NCI-H2171 (cell line): ENCODE data around the gene KNSTRN.

Source experiments
- DNase-seq: peaks from one replicate; lab custom pipeline; 2025; lab: John Stamatoyannopoulos, UW

KNSTRN gene

DNA sequence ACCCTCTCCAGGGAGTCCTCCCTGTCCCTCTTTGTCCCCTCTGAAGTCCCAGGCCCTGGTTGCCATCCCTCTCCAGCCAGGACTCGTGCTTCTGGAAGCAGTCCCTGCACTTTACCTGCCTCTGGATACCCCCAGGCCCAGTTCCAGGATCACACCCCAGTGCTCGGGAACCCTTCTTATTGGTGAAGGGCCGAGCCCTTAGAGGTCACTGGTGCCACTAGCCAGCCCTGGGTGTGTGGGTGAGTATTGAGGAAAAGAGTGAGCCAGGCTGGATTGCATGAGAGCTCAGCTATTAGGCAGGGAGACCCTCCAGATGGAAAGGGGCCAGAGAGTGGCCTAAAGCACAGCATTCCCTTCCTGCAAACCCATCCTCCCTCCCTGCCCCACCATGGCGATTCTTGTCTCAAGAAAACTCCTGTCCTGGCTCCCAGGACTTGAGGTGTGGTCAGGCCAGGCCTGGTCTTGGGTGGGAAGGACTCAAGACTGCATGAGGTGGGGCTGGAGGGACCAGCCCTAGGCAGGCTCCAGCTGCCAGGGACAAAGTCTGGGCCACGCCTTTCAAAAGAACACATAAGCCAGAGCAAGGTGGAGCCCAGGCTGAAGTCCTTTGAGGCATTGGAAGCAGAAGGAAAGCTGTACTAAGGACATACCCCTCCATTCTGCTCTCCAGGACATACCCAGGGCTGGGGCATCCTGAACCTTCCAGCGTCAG, 36.5 kb upstream of the KNSTRN start:
- DNase-seq = no peak

DNA sequence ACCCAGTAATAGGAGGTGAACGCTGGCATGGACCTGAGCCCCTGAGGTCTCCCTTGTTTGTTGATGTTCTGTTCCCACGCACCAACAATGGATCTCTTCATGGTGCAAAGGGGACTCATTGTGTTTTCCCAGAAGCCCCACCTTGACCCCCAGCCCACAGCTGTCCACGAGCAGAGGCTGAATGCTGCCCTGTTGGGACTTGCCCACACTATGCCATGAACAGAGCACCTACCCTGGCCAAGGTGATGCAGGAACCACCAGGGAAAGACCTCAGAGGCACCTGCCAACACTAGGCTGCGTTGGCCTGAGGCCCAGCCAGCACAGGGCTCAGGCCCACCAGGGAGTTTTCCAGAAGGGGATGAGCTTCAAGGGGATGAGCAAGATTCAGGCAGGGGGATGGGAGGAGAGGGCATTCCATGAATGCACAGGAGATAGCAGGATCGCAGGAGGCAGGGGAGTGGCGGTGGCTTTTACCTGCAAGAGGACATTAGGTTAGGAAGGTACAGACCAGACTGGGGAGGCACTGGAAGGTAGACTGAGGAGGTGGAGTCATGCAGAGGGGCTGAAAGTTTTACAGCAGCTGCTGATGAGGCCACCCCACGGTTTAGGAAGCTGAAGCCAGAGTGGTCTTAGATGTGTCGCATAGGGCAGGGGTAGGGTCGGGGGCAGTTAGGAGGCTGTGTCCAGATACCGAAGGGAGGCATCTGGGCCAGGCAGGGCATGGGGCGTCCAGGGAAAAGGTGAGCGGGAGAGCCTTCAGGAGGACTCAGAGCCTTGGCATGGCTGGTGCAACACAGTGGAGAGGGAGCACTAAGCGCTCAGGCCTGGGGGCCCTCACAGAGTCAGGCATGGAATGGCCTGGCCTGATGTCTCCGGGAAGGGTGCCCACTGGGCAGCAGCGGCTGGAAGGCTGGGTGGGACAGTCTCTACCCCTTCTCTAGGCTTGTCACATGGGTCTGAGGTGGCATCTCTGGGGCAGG, 35.7 kb upstream of the KNSTRN start:
- DNase-seq = no peak

DNA sequence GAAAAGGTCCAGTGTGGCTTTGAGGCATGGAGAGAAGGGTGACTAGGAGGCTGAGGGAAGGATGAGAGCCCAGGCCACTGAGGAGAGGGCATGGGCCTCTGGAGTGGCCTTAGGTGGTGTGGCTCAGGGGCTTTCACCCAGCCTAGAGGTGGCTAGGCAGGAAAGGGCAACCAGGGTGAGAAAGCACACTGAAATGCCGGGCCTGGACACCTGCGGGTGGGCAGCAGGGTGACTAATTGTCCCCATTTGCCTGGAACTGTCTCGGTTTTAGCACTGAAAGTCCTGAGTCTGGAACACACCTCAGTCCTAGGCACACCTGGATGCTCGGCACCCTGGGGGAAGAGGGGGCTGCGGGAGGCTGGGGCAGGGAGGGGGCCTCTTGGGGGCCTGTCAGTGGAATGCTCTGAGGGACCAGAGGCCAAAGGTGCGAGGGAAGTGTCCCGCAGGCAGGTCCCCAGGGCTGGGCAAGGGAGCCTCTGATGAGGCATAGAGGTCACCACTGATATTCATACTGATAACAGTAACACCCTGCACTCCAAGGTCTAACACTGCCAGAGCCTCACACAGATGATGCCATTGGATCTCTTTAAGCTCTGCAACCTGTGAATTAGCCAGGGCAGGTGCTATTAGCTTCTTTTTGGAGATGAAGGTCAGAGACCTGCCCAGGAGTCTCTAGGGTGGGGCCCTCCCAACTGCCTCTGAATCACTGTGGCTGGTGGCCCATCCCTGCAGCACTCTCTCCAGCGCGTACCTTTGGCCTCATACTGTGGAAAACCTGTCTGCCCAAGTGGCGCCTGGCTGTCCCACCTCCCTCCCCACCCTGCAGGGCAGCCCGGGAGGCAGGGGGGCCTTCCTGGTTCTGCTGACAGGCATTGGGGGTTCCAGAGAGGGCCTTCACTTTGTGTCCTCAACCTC, 34.7 kb upstream of the KNSTRN start:
- no peak for DNase-seq

DNA sequence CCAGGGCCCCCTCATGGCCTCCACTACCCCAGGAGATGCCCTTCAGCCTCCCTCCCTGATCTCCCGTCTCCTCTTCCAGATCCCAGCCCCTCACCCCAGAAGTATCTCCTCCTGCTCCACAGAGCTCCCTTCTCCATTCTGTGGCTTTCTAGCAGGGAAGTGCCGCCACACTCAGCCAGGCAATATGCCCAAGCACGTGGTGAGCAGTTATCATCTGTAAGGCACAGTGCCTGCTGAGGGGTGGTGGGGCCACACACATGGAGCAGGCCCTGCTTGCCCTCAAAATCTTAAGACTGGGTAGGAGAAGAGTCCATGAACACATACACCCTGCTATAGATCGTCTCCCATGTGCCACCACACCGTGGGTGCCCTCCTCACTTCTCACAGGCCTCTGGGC, 34.0 kb upstream of the KNSTRN start:
- no peak for DNase-seq

DNA sequence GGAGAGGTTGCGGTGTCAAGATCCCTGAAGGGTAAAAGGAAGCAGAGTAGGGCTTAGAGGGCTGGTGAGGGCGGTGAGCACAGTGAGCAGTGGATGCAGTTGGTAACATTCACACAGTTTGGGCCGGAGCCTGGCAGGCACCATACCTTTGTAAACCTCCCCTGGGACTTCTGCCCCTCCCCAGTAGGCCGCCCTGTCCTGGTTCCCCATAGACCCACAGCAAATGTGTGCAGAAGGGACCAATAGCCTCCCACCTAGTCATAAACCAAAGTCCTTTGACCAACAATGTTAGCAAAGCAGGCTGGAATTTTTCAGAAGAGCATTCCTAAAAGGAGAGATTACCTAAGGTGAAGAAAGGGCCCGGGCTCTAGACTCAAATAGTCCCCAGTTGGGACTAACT, 33.4 kb upstream of the KNSTRN start:
- no peak for DNase-seq

DNA sequence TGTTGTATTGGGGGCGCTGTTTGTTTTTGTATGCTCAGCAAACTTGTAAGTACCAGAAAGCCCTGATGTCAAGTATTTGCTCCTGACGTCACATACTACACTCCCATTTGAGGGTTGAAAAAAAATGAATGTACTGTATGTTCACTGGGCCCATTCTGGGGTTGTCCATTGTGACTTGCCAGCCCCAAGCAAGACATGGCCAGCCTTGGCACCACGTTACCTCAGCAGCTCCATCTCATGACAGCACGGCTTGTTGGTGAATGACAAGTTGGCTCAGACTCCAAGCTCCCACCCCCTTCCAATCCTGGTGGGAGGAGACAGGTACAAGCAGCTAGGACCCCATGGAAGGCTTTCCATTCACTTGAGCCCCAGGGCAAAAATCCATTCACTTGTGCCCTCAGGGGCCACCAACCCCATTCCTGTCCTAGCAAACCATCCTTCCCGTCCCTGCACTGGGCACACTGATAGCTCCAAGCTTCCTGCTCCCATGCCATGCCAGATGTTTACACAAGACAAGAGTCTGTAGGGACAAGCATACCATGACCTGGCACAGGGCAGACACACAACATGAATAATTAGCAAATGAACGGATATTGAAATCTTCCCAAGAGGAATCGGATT, 30.1 kb upstream of the KNSTRN start:
- no peak for DNase-seq

DNA sequence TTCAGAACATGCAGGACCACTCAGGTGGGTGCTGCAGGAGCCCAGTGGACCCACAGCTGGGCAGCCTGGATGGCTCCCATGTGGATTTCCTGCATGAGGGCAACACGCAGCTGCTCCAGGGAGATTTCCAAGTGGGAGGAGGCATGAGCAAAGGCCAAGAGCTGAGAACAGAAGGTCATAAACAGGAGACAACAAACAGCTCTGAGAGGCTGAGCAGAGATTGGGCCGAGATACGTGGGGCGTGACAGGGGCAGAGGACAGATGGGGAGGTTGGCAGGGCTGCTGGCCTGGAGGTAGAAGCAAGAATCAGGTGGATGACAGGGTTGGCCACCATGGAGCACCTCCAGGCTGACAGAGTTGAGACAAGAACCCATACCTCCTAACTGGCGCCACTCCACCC, 28.8 kb upstream of the KNSTRN start:
- no peak for DNase-seq

DNA sequence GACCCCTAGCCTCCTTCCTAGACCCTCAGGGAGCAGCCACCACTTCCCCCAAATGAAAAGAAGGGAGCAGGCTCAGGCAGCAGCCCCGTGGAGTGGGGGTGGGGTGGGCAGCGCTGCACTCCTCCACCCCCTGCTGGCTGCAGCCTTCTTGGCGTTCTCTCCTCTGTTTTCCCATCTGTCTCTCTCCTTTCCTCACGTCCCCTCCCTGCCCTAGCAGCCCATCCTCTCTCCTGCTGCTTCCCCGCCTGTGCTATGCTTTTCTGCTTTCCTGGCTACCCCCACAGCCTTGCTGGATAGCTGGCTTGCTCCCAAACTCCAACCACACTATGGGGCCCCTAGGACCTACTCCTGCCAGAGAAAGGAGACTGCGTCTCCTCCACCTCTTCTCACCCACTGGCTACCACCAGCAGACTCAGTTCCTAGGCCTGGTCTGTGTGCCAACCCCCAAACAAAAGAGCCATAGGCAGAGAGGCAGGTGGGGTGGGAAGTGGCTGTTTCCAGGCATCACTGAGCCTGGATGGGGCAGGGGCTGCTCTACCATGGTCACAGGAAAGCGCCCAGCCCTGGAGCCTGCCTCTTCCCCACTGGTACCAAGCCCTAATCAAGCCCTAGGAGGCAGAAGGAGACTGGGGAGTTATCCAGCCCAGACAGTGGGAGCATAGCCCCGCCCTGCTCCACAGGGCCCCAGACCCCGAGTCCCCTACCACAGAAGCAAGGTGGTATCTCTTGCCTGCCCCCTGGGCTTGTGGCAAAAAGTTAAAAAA, 27.9 kb upstream of the KNSTRN start:
- peak; percentile 90 for DNase-seq

DNA sequence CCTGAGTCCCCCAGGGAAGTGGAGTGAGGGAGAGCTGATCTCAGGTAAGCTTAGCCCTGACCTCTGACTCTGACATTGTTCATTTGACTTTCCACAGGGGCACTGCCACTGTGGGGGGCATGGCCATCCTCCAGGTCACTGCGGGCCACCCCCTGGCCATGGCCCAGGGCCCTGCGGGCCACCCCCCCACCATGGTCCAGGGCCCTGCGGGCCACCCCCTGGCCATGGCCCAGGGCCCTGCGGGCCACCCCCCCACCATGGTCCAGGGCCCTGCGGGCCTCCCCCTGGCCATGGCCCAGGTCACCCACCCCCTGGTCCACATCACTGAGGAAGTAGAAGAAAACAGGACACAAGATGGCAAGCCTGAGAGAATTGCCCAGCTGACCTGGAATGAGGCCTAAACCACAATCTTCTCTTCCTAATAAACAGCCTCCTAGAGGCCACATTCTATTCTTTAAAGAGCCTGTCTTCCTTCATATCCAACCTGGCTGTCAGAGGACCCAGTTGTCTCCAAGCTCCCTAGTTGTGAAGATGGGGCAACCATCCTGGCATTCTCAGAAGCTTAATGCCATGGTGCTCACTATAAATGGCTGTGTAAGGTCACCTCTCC, 26.4 kb upstream of the KNSTRN start:
- no peak for DNase-seq

DNA sequence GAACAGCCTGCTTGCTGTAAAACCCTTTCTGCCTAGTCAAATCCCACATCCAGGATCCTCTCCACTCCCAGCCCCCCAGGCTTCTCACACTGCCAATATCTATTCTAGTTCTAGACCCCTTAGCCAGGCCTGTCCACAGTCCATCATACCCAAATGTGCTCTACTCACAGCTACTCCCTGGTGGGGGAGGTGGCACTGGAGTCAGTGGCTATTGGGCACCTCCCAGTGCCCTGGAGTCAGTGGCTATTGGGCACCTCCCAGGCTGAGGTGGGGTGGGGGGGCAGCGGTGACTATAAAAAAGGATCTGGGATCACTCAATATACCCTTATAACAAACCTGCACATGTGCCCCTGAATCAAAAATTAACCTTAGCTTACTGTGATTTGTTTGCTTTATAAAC, 25.3 kb upstream of the KNSTRN start:
- no peak for DNase-seq

DNA sequence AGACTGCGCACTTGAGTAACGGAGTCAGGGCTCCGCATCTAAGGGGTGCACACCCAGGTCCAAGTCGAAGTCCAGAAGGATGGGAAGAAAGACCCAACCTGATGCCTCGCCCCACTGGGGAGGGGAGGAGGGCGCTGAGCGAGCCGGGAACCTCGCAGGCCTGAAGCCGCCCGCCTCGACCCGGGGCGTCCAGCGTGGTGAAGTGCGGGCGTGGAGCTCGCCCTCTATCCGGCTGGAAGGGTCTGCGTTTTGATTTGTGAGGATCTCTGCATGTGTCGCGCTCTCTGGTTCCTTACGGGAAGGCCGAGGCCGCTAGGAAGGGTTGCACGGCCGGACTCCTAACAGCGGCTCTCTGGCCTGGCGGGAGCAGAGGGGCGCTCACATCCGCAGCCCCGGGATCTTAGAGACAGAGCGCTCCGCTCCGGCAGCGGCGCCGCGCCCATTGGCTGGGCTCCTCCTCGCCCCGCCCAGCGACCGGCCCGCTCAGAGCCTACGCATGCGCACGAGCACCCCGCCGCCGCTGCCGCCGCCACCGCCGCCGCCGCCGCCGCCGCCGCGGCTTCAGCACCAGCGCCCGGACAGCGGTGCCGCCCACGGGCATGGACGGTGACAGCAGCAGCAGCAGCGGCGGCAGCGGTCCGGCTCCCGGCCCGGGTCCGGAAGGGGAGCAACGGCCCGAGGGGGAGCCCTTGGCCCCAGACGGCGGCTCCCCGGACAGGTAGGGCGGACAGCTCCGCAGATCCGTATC, 24.6 kb upstream of the KNSTRN start, which contains the start of gene DISP2:
Gene DISP2 (plus strand): TSS at position 497 of the 748 bp plus-strand sequence. CDS start 103 bp downstream, at position 600.
- DNase-seq = peak; percentile 82

DNA sequence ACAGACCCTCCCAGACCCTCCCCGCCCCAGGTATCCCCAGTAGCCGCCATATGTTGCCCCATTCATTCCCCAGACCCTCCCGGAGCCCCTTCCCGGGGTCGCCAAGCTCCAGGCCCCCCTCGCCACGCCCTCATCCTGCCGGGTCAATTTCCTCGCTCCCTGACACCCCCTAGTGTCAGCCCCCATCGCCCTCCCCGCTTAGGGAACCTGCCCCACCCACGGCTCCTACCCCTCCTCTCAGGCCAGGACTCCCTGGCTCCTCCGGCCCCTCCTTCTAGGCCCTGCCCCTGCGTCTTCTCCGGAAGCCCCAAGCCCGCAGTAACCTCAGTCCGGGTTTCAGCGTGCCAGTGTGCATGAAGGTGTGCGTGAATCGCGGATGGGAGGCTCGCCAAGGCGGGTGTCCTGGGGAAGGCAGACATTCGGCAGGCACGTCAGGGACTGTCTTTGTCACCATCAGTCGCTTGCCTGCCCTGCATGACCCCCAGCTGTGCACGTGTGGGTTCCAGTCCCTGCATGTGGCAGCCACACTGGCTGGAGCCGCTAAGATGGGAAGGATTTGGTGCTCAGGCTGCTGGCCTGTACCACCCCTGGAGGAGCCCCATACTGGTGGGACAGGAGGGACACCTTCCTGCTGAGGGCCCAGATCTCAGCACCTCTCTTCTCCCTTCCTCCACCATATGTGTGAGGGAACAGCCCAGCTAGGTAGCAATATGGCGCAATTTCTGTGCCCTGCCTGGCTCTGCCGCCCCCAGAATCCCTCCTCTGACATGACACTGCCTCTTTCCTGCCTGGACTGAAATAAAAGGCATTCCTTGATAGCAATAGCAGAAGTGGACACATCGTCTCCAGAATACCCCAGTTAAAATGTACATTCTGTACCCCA, 23.8 kb upstream of the KNSTRN start:
- peak; percentile 27 for DNase-seq

DNA sequence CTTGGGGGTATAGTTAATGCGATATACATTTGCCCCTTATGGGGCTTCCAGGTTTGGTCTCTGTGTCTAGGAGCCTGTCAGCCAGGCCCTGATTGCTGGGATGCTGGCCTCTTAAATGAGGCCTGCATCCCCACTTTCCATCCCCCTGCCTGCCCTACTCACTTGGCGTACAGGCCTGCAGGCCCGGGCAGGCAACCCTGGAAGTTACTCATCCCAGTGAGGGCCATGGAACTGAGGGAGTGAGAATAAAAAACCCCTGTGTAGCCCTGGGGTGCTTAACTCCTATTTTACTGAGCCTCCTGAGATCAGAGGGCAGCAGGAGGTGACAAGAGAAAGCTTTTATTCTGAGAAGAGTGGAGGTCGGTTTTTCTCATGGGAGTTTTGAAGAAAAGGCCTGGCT, 22.5 kb upstream of the KNSTRN start:
- DNase-seq = no peak

DNA sequence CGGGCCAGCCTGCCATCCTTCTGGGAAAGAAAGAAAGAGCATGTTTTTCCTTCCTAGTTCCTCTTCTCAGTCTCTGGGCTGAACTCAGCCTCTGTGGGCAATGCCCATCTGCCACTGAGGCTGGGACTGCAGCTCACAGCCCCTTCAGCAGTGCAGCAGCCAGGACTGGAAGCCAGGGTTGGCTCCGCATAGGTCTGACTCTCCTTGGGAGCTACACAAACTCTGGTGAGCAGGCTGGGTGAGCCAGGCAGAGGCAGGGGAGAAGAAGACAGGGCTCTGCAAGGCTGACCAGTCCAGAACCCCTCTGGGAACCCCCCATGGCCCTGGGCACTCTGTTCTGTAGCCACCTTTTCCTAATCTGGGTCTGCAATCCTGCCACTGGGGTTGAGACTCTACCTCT, 20.9 kb upstream of the KNSTRN start:
- DNase-seq = no peak

DNA sequence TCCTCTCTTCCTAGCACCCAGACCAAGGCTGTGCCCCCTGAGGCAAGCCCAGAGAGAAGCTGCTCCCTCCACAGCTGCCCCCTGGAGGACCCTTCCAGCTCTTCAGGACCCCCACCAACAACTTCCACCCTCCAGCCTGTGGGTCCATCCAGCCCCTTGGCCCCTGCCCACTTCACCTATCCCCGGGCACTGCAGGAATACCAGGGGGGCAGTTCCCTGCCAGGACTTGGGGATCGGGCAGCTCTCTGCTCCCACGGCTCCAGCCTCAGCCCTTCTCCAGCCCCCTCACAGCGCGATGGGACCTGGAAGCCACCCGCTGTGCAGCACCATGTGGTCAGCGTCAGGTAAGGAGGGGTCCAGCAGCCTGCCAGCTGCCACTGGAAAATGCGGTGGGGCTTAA, 18.9 kb upstream of the KNSTRN start:
- DNase-seq = no peak

DNA sequence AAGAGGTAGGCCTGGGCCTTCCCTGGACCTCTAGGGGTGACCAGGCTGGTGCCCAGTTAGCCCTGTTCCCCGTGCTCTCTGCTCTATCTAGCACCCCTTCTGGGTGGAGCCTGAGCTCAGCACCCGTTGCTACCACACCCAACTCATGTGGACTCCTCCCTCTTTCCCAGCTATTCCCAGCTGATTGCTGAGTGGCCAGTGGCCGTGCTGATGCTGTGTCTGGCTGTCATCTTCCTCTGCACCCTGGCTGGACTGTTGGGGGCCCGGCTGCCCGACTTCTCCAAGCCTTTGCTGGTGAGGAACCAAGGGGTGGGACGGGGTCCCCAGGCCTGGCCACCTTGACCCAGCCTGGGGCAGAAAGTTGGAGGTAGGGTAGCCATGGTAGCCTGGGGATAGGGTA, 18.3 kb upstream of the KNSTRN start:
- DNase-seq = no peak

DNA sequence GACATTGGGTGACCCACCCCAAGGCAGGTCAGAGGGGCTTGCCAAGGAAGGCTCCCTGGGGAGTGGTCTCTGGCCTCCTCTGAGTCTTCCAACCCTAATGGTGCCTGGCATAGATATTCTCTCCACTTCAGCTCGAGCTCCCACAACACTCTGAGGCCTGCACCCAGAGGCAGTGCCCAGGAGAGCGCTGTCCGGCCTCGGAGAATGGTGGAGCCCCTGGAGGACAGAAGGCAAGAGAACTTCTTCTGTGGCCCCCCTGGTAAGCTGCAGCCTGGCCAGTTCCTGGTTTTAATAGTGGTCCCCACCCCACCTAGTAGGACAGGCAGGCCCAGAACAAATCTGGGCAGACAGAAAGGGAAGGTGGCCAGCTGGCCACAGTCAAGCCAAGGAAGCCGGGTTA, 17.5 kb upstream of the KNSTRN start:
- no peak for DNase-seq

DNA sequence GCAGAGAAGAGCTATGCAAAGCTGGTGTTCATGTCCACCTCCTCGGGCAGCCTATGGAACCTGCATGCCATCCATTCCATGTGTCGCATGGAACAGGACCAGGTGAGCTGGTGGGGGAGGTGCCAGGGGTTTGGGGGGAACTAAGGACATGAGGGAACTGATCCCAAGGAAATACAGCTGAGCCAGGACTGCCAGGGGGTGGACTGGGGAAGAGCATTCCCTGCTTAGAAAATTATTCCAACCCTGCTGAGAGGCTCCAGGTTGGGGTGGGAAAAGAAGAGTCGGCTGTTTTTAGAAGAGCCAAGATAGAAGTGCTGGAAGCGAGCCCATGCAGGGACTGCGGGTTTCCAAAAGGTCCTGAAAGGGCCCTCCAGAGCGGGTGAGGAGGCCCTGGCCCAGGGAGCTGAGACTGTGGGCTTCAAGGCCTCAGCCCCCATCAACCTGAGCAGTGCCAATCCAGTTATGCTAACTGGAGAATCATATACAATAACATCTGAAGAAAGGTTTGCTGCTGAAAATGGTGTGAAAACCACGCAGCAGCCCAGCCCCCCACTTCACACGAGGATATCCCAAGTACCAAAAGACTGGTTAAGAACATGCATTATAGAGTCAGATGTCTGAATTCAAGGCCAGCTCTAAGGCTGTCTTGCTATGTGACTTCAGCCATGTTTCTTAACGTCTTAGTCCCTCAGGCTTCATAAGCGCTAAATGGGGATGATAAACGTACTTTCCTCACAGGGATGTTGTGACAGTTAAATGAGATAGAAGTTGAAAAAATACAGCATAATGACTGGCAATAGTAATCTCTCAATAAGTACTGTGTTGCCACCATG, 16.7 kb upstream of the KNSTRN start:
- DNase-seq = no peak
